Esophagus squamous epithelium (tissue), 5 donors: ENCODE data around the gene AGAP5. TPM values are rescaled to one million over a fixed set of nuclear protein-coding genes. Genes with fewer than 3 reads are reported as not detected.
A peak's percentile ranks its signal among the peaks of the same experiment; 100 is the strongest.
"Not testable (repeated sequence)": the region's sequence is repeated elsewhere in the genome, so short reads cannot be mapped to it uniquely, and the experiment has no call there.

Experiments used
- DNase-seq: peaks from one replicate; lab custom pipeline; 2025; lab: John Stamatoyannopoulos, UW
- H3K27ac ChIP-seq, 4 donors: fragments of 200-600 bp; sonication (generic); one replicate each; pipeline ENCODE4 v1.5.1; 2016 to 2019; ENCODE audit warnings: mild to moderate bottlenecking in 1 of 4
- H3K27me3 ChIP-seq, 4 donors: fragments of 200-600 bp; sonication (generic); 1 replicate in 3 of 4; 2 replicates in 1 of 4; pipeline versions ENCODE4 v1.5.1 to v1.6.0; 2017 to 2021; ENCODE audit warnings: antibody characterized with exemption in 1 of 4
- H3K36me3 ChIP-seq, 3 donors: fragments of 200-600 bp; sonication (generic); one replicate each; pipeline ENCODE4 v1.5.1; 2016 to 2019
- H3K4me1 ChIP-seq, 3 donors: fragments of 200-600 bp; sonication (generic); one replicate each; pipeline ENCODE4 v1.5.1; 2017 to 2019
- H3K4me3 ChIP-seq, 4 donors: fragments of 200-600 bp; sonication (generic); 1 replicate in 3 of 4; 2 replicates in 1 of 4; pipeline ENCODE4 v1.5.1; 2016 to 2019; ENCODE audit warnings: mild to moderate bottlenecking in 2 of 4, moderate library complexity in 1 of 4
- H3K9me3 ChIP-seq, 3 donors: fragments of 200-600 bp; sonication (generic); one replicate each; pipeline ENCODE4 v1.5.1; 2016 to 2019
- POLR2A ChIP-seq, 4 donors: fragments of 450-650 bp; IDR thresholded peaks; one replicate each; pipeline ENCODE4 v1.6.1; 2017; ENCODE audit warnings: antibody characterized with exemption in 4 of 4, mild to moderate bottlenecking in 4 of 4, moderate library complexity in 3 of 4
- WGBS, 2 donors: methylation state at CpG; one replicate each; pipeline ENCODE4 v1.1.5; 2018; 5-methylcytosine and 5-hydroxymethylcytosine counted together
- intact Hi-C: fragments of 100-400 bp; cut with DNase I; formaldehyde crosslinking; loops from one replicate; pipeline ENCODE4 v1.15.0; 2022
- total RNA-seq, 4 donors: library from RNA; depleted of rRNA; stranded (reverse); fragments of >200 nt; gene quantifications; one replicate each; pipeline ENCODE4 v1.1.0, GENCODE V29; 2016
- TF ChIP-seq, protein P1 (sequence below), 6 experiments: fragments of 450-650 bp in 4 of 6; fragments of 200-600 bp in 2 of 6; sonication (generic) in 2 of 6; IDR thresholded peaks; one replicate each; pipeline ENCODE4 v1.5.1; 2016 to 2019; ENCODE audit warnings: antibody characterized with exemption in 6 of 6, mild to moderate bottlenecking in 4 of 6, moderate library complexity in 4 of 6
- donor health status: DM: yes; HTN: yes; CAD: no.

Gene AGAP5
- total RNA-seq, 4 donors from 2014 or later = 1.7 to 7.9 (median 5.9) TPM

GRCh38 chr10:73717556-73717955, 19.6 kb upstream of the AGAP5 start:
- Histone ChIP-seq H3K27ac (peak overlapping the region in 1 of 4 donors; percentile 39), H3K4me1 (no peaks in the 10 kb centered on the region), H3K9me3 (no peaks in the 10 kb centered on the region), H3K4me3 (no peak overlapping the region), H3K36me3 (peaks cover 0 to 81% (median 43%) of the 10 kb centered on the region in 3 donors), H3K27me3 (no peaks in the 10 kb centered on the region)
- WGBS, 2 donors = 60 to 64% methylated on average over 5 of the region's 5 CpGs
- intact Hi-C loops = no loop called here
- TF ChIP-seq, protein P1, sequence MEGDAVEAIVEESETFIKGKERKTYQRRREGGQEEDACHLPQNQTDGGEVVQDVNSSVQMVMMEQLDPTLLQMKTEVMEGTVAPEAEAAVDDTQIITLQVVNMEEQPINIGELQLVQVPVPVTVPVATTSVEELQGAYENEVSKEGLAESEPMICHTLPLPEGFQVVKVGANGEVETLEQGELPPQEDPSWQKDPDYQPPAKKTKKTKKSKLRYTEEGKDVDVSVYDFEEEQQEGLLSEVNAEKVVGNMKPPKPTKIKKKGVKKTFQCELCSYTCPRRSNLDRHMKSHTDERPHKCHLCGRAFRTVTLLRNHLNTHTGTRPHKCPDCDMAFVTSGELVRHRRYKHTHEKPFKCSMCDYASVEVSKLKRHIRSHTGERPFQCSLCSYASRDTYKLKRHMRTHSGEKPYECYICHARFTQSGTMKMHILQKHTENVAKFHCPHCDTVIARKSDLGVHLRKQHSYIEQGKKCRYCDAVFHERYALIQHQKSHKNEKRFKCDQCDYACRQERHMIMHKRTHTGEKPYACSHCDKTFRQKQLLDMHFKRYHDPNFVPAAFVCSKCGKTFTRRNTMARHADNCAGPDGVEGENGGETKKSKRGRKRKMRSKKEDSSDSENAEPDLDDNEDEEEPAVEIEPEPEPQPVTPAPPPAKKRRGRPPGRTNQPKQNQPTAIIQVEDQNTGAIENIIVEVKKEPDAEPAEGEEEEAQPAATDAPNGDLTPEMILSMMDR (IDR thresholded peaks at IDR 0.05) = no peak
- no peak for TF ChIP-seq POLR2A (IDR thresholded peaks at IDR 0.05)
- no peak for DNase-seq

DNA sequence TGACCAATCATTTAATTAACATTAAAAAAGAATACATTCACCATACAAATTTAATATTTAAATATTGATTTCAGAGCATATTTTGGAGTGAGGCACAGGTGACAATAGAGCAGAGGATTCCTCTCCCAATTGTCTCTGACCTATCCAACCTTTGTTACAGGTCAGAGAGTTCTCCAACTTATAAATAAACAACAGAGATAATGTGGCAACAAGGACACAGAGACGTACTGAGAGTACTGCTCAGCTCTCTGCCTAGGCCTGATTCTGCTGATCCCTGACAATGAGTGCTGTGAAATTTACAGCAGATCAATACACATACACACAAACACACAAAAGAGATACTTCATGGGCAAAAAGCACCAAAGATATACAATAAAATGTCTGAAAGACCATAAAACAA, 18.3 kb upstream of the AGAP5 start:
- Histone ChIP-seq H3K4me1 (no peaks in the 10 kb centered on the region), H3K9me3 (no peaks in the 10 kb centered on the region), H3K4me3 (no peak overlapping the region), H3K27ac (no peak overlapping the region), H3K36me3 (peaks cover 0 to 81% (median 37%) of the 10 kb centered on the region in 3 donors), H3K27me3 (no peaks in the 10 kb centered on the region)
- 58 to 82% methylated on average over 1 of the region's 1 CpG for WGBS, 2 donors
- intact Hi-C loops = no loop called here
- TF ChIP-seq POLR2A (IDR thresholded peaks at IDR 0.05) = no peak
- TF ChIP-seq, protein P1 (IDR thresholded peaks at IDR 0.05) = no peak
- no peak for DNase-seq

GRCh38 chr10:73715179-73716156, 17.6 kb upstream of the AGAP5 start:
- peaks cover 0 to 79% (median 35%) of the 10 kb centered on the region in 3 donors for H3K36me3 ChIP-seq
- DNase-seq, H3K27me3 ChIP-seq, H3K4me1 ChIP-seq, H3K4me3 ChIP-seq, H3K9me3 ChIP-seq, H3K27ac ChIP-seq, intact Hi-C loops: not testable (repeated sequence)
- 94 to 96% methylated on average over 7 of the region's 17 CpGs for WGBS, 2 donors

DNA sequence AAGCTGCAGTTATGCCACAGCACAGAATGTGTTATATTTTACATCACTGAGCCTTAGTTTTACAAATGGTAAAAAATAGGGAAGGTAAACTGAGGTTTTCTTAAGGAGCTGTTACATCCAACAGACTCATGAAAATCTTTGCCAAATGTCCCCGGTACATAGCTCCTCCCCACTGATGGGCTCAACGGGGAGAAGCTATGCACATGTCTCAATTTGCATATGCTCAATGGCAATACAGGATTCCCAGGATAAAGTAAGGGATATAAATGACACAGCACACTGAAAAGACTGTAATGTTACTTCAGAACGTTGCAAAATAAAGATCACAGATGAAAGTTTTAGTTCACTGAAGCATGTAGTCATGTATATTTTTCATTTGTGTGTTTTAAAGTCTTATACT, 16.6 kb upstream of the AGAP5 start:
- H3K27ac ChIP-seq, intact Hi-C loops, H3K27me3 ChIP-seq, H3K4me1 ChIP-seq, DNase-seq, H3K4me3 ChIP-seq, H3K9me3 ChIP-seq: not testable (repeated sequence)
- 25 to 64% methylated on average over 2 to 3 of the region's 3 CpGs for WGBS, 2 donors
- peaks cover 0 to 79% (median 25%) of the 10 kb centered on the region in 3 donors for H3K36me3 ChIP-seq

GRCh38 chr10:73713912-73714311, 16.0 kb upstream of the AGAP5 start:
- H3K9me3 ChIP-seq, H3K4me1 ChIP-seq, H3K4me3 ChIP-seq, H3K27me3 ChIP-seq, H3K27ac ChIP-seq, DNase-seq, intact Hi-C loops: not testable (repeated sequence)
- WGBS, 2 donors = 84 to 96% methylated on average over 3 of the region's 3 CpGs
- H3K36me3 ChIP-seq = peaks cover 0 to 74% (median 25%) of the 10 kb centered on the region in 3 donors

DNA sequence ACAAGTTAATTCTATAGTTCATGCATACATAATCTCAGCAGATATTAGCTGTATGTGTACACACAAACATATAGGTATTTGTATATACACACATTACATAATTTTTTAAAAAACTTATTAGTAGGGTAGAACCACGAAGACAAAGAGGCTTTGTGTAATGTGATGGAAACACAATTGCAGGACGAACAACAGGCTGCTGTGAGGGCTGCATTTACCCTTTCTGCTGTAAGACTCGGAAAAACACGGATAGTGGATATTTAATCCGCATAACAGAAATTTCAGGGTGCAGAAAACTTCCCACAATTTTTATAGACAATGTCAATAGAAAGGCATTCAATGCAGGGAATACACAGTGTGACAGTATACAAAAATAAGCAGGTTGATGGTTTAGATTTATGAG, 13.8 kb upstream of the AGAP5 start:
- intact Hi-C loops, H3K4me1 ChIP-seq, H3K4me3 ChIP-seq, H3K9me3 ChIP-seq, H3K27ac ChIP-seq, H3K27me3 ChIP-seq, DNase-seq: not testable (repeated sequence)
- whole genome bisulfite sequencing, 2 donors = 86 to 91% methylated on average over 5 of the region's 5 CpGs
- H3K36me3 ChIP-seq = peaks cover 0 to 52% (median 14%) of the 10 kb centered on the region in 3 donors

DNA sequence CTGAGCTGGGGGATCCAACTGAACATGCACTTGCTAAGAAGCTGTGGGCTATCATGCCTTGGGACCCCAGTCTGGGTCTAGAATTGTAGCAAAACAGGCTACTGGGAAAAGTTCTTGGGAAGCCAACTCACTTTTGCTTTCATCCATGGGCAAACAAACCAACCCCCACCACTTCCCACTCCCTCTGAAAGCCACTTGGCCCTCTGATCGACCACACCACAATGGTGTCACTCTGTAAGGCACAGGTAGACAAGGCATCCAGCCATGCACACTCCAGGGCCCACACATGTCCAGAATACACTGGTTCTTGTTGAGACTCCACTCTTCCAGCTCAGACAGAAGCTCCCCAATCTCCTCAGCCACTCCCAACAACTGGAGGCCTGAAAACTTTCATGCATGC, 10.2 kb upstream of the AGAP5 start:
- H3K4me3 ChIP-seq, intact Hi-C loops, H3K27me3 ChIP-seq, H3K9me3 ChIP-seq, DNase-seq, H3K4me1 ChIP-seq, H3K27ac ChIP-seq: not testable (repeated sequence)
- 80 to 100% methylated on average over 1 of the region's 1 CpG for WGBS, 2 donors
- peaks cover 0 to 47% (median 0%) of the 10 kb centered on the region in 3 donors for H3K36me3 ChIP-seq

DNA sequence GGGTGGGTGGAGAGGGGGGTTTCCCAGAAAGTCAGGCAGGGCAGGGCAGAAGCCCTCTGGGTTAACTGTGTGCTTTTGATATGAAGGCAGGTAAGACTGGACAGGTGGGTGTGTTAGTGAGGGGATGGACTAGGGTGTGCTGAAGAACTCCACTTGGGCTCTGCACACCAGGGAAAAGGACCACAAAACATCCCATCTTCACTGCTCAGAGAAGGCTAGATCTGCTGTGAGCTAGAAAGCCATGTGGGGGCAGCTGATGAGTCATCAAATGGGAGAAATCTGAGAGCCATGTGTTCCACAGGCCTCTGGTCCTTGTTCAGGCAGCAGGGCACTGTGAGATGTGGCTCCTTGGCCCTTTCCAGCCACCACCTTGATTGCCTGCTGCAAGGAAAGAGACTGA, 9.7 kb upstream of the AGAP5 start:
- H3K27me3 ChIP-seq, intact Hi-C loops, DNase-seq, H3K4me3 ChIP-seq, H3K27ac ChIP-seq, H3K9me3 ChIP-seq, H3K4me1 ChIP-seq: not testable (repeated sequence)
- peaks cover 0 to 42% (median 0%) of the 10 kb centered on the region in 3 donors for H3K36me3 ChIP-seq

- H3K9me3 ChIP-seq, intact Hi-C loops, H3K4me1 ChIP-seq, H3K4me3 ChIP-seq, H3K27me3 ChIP-seq, H3K27ac ChIP-seq, DNase-seq: not testable (repeated sequence)
- H3K36me3 ChIP-seq = peaks cover 0 to 33% (median 0%) of the 10 kb centered on the region in 3 donors
- WGBS, 2 donors = 87 to 100% methylated on average over 2 of the region's 2 CpGs
These were observed 8.6 kb upstream of the AGAP5 start for GRCh38 chr10:73706488-73706887.

DNA sequence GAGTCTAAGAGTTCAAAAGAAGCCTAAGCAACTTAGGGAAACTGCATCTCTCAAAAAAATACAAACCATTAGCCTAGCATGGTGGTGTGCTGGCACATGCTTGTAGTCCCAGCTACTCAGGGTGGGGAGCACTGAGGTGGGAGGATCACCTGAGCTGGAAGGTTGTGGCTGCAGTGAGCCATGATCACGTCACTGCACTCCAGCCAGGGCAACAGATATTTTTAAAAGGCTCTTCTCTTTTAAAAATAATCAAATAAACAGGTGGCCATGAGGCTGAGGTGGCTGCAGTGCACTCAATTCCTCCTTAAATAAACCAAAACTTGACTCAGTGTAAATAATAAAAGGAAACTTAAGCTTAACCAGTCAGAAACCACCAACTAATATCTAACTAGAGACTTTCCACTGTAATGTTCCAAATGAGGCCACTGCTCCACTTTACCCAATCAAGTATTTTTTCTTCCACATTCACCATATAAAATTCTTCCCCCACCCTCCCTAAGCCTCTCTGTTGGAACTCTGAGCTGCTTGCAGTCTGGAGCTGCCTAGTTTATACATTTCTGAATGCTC, 7.7 kb upstream of the AGAP5 start:
- DNase-seq, H3K27me3 ChIP-seq, intact Hi-C loops, H3K9me3 ChIP-seq, H3K4me1 ChIP-seq, H3K4me3 ChIP-seq, H3K27ac ChIP-seq: not testable (repeated sequence)
- H3K36me3 ChIP-seq = peaks cover 0 to 29% (median 0%) of the 10 kb centered on the region in 3 donors
- WGBS, 2 donors = 69 to 100% methylated on average over 1 of the region's 1 CpG

DNA sequence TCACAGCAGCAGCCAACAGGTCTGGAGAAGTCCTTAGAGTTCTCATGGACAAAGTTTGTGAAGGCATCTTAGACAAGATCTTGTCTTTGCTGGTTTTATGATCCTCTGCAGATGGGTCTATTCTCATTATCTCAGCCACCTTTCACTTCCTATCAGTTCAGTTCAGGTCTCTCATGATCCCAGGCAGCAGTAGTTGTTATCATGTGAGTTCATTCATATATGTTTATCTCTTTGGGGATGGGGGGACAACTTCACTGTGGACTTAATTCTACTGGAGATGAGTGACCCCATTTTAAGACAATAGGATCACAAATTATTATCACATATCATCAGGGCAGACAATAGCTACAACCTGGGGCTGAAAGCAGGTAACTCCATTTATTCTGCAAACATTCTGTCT, 6.0 kb upstream of the AGAP5 start:
- H3K4me1 ChIP-seq, H3K27ac ChIP-seq, intact Hi-C loops, H3K4me3 ChIP-seq, H3K27me3 ChIP-seq, H3K9me3 ChIP-seq, DNase-seq: not testable (repeated sequence)
- peaks cover 0 to 18% (median 0%) of the 10 kb centered on the region in 3 donors for H3K36me3 ChIP-seq
